MCF 10A (cell line): Measurements from ENCODE around the gene WWC2. TPM values are rescaled to one million over a fixed set of nuclear protein-coding genes. Genes with fewer than 3 reads are reported as not detected.
A peak's percentile ranks its signal among the peaks of the same experiment; 100 is the strongest.

Source experiments
- BruUV-seq: library from RNA; stranded (reverse); fragments of 400-500 nt; replicated peaks from 2 replicates; lab custom pipeline; 2021; lab: Mats Ljungman, UMichigan
- CTCF ChIA-PET: fragments of 300-600 bp; sonication (Branson Sonifier 250); formaldehyde crosslinking; extraction: SDS; loops from one replicate; lab custom pipeline; 2021; ENCODE audit warnings: antibody characterized with exemption, inconsistent platforms; lab: Yijun Ruan, JAX
- POLR2A ChIA-PET: fragments of 300-600, 350-650 bp; sonication (Branson Sonifier 250); formaldehyde crosslinking; extraction: SDS; loops from one replicate; lab custom pipeline; 2020; ENCODE audit warnings: antibody characterized with exemption, inconsistent platforms; lab: Yijun Ruan, JAX
- DNase-seq: peaks from one replicate; pipeline ENCODE4 v3.0.0-alpha.2; 2018; ENCODE audit not compliant: unreplicated experiment
- H3K27ac Mint-ChIP-seq: one replicate; pipeline ENCODE4 v1.8.0; 2022; ENCODE audit warnings: mild to moderate bottlenecking, low read depth, mixed read lengths; ENCODE audit not compliant: unreplicated experiment
- H3K27me3 Mint-ChIP-seq: one replicate; pipeline ENCODE4 v1.8.0; 2022; ENCODE audit warnings: mixed read lengths; ENCODE audit not compliant: insufficient read depth, unreplicated experiment
- H3K36me3 Mint-ChIP-seq: one replicate; pipeline ENCODE4 v1.8.0; 2022; ENCODE audit warnings: mild to moderate bottlenecking, moderate library complexity, mixed read lengths; ENCODE audit not compliant: insufficient read depth, unreplicated experiment
- H3K4me1 Mint-ChIP-seq: one replicate; pipeline ENCODE4 v1.8.0; 2022; ENCODE audit warnings: mixed read lengths; ENCODE audit not compliant: insufficient read depth, unreplicated experiment
- H3K4me3 Mint-ChIP-seq: one replicate; pipeline ENCODE4 v1.8.0; 2022; ENCODE audit warnings: mild to moderate bottlenecking, moderate library complexity, mixed read lengths; ENCODE audit not compliant: unreplicated experiment
- H3K9me3 Mint-ChIP-seq: one replicate; pipeline ENCODE4 v1.8.0; 2022; ENCODE audit warnings: mixed read lengths; ENCODE audit not compliant: unreplicated experiment
- intact Hi-C: fragments of 100-400 bp; cut with micrococcal nuclease; formaldehyde crosslinking; loops from 2 replicates; pipeline ENCODE4 v1.14.1; 2022
- total RNA-seq: library from RNA; stranded (reverse); gene quantifications from 2 replicates; pipeline ENCODE4 v1.2.3, GENCODE V29; 2022
- TF ChIP-seq, protein P1 (sequence below): fragments of 200-600 bp; IDR thresholded peaks from one replicate; pipeline ENCODE4 v1.8.0; 2022; ENCODE audit warnings: antibody characterized with exemption, mild to moderate bottlenecking; ENCODE audit not compliant: unreplicated experiment

WWC2 gene
- total RNA-seq, 1 experiment from 2014 or later = 42.4 TPM

DNA sequence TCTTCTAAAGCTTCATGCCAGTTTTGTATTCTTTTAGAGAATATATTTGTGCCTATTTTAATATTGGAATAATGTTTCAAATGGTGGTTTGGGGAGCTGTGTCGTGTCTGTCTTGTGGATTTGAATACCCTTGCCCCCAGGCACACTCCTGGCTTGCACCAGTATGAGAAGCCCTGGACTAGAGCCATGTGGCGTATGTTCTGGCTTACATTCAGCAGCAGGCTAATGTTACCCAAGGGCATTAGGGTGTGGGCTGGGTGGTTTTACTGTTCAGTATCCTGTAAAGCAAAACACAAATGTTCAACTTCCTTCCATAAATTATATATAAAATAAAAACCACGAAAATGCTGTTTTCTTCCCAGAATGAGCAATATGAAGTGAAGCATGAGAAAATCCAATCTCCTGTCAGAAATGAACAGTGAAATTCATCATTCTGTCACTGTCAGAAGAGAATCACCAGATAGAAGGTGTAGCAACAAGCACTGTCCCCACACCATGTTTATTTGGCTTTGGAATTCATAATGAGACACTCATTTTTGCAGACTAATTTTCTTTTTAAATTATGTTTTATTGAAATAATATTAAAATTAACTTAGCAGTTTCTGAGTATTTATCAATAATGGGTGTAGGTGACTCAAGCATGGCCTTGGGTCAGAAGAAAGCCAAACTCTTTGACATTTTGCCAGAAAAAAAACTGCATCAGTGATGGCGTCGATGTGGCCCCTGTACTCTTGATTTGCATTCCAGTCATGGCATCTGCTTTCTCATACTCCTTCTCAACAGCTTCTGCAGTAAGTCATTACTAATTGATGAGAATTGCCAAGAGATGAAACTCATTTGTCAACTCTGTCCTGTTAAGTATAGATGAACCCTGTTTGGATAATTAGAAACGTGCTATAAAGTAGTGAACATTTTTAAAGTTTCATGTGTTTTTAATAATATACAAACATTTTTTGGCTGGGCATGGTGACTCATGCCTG, 43.8 kb downstream of the WWC2 start:
- peak overlapping the region; percentile 42 for H3K4me3 Mint-ChIP-seq
- H3K27ac Mint-ChIP-seq = peak overlapping the region; percentile 69
- TF ChIP-seq, protein P1, sequence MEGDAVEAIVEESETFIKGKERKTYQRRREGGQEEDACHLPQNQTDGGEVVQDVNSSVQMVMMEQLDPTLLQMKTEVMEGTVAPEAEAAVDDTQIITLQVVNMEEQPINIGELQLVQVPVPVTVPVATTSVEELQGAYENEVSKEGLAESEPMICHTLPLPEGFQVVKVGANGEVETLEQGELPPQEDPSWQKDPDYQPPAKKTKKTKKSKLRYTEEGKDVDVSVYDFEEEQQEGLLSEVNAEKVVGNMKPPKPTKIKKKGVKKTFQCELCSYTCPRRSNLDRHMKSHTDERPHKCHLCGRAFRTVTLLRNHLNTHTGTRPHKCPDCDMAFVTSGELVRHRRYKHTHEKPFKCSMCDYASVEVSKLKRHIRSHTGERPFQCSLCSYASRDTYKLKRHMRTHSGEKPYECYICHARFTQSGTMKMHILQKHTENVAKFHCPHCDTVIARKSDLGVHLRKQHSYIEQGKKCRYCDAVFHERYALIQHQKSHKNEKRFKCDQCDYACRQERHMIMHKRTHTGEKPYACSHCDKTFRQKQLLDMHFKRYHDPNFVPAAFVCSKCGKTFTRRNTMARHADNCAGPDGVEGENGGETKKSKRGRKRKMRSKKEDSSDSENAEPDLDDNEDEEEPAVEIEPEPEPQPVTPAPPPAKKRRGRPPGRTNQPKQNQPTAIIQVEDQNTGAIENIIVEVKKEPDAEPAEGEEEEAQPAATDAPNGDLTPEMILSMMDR = no peak
- peak; percentile 95 for DNase-seq
- intact Hi-C loops = loop anchor here (2.0 kb wide), 1 partner anchor 44 kb away; the partner anchor contains the start of gene WWC2
- H3K27me3 Mint-ChIP-seq = no peaks in the 10 kb centered on the region
- H3K9me3 Mint-ChIP-seq = no peaks in the 10 kb centered on the region
- no peaks in the 10 kb centered on the region for H3K36me3 Mint-ChIP-seq
- CTCF ChIA-PET = interaction anchor here (0.7 to 1.8 kb wide), 9 partner anchors 15 to 119 kb away, joined by 3 to 8 read pairs (median 3); no protein-coding TSS in a partner anchor
- POLR2A ChIA-PET = interaction anchor here (0.5 to 8.8 kb wide), 7 partner anchors 12 to 301 kb away, joined by 3 to 112 read pairs (median 4); partner anchors contain the start of gene WWC2
- H3K4me1 Mint-ChIP-seq = peaks cover 36% of the 10 kb centered on the region
- no TSS peak for BruUV-seq

DNA sequence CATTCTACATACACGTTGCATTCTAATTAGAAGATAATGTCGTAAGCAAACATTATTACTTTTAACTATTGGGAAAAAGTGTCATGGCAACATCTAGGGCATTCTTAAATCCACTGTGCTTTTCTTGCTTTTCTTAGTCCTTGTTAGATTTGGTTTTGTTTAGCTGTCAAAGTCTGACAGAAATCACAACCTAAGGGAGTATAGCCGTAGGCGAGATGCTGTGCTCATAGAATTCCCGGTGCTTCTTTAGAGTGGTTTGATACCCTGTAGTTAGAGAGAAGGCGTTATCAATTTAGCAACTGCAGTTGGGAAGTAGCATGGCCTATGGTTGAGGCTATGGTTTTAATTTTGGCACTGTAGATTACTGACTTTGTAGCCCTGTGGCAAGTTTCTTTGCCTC, 45.7 kb downstream of the WWC2 start:
- Mint-ChIP-seq H3K27ac (no peak overlapping the region), H3K4me1 (peaks cover 43% of the 10 kb centered on the region), H3K4me3 (no peak overlapping the region), H3K9me3 (no peaks in the 10 kb centered on the region), H3K36me3 (peaks cover 6% of the 10 kb centered on the region), H3K27me3 (no peaks in the 10 kb centered on the region)
- DNase-seq = no peak
- ChIA-PET POLR2A (interaction anchor here (0.9 to 8.8 kb wide), 4 partner anchors 8 to 45 kb away, joined by 3 to 112 read pairs (median 4); partner anchors contain the start of gene WWC2), CTCF (interaction anchor here (0.7 to 1.0 kb wide), 2 partner anchors 111 to 112 kb away, joined by 3 to 4 read pairs; no protein-coding TSS in a partner anchor)
- no TSS peak for BruUV-seq
- TF ChIP-seq, protein P1 = no peak
- intact Hi-C loops = no loop called here

DNA sequence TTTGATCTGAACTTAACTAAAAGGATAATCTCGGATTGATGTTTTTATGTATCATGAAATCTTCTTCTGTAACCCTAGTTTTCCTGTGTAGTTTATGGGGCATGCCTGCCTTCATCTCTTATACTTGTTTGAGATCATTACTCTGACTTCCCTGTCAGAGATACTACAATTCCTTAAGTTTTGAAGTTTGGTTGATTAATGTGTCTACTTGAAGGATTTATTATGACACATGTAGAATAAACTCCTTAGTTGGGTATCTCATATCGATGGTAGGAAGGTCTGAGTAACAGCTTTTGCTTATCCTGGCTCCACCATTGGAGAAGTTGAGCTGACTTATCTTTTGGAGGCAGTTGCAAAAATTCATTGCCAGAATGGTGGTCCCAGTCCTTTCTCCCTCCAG, 46.7 kb downstream of the WWC2 start:
- H3K27me3 Mint-ChIP-seq = no peaks in the 10 kb centered on the region
- BruUV-seq = no TSS peak
- H3K4me1 Mint-ChIP-seq = peaks cover 40% of the 10 kb centered on the region
- POLR2A ChIA-PET = interaction anchor here (0.7 to 8.8 kb wide), 5 partner anchors 9 to 46 kb away, joined by 3 to 112 read pairs (median 4); partner anchors contain the start of gene WWC2
- TF ChIP-seq, protein P1 = no peak
- H3K9me3 Mint-ChIP-seq = no peaks in the 10 kb centered on the region
- CTCF ChIA-PET = interaction anchor here (0.6 to 1.0 kb wide), 2 partner anchors 77 to 110 kb away, joined by 3 to 4 read pairs; no protein-coding TSS in a partner anchor
- H3K36me3 Mint-ChIP-seq = peaks cover 6% of the 10 kb centered on the region
- H3K27ac Mint-ChIP-seq = no peak overlapping the region
- DNase-seq = no peak
- H3K4me3 Mint-ChIP-seq = no peak overlapping the region
- intact Hi-C loops = no loop called here

DNA sequence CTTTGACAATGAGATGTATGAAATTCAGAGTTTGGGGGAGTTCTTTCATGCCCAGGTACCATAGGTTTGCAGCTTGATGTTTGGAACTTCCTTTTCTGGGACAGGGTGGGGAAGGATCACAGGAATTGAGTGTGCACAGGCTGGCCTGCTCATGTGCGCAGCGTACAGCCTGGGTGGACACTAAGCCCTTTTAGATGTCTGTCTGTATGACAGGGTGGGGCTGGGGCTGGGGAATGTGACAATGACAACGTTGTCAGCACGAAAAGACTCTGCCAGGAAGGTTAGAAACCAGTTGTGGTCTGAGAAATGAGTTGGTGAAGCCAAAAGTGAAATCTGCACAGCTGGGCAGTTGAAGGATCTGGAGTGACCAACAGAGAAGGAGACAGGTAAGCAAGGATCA, 47.4 kb downstream of the WWC2 start:
- DNase-seq = no peak
- Mint-ChIP-seq H3K27ac (no peak overlapping the region), H3K4me1 (peaks cover 34% of the 10 kb centered on the region), H3K4me3 (no peak overlapping the region), H3K36me3 (peaks cover 6% of the 10 kb centered on the region), H3K9me3 (no peaks in the 10 kb centered on the region), H3K27me3 (no peaks in the 10 kb centered on the region)
- POLR2A ChIA-PET = interaction anchor here (0.5 to 8.8 kb wide), 6 partner anchors 18 to 104 kb away, joined by 3 to 112 read pairs (median 3); partner anchors contain the start of gene WWC2
- CTCF ChIA-PET = interaction anchor here (0.6 to 2.2 kb wide), 5 partner anchors 24 to 76 kb away, joined by 3 to 10 read pairs (median 5); no protein-coding TSS in a partner anchor
- TF ChIP-seq, protein P1 = no peak
- no TSS peak for BruUV-seq
- intact Hi-C loops = no loop called here
